RWPE1 (cell line): ENCODE data around the gene ANKMY2.

Source experiments
- CTCF ChIA-PET: fragments of 350-600 bp; sonication (Branson Sonifier 250); formaldehyde crosslinking; extraction: SDS; loops from one replicate; lab custom pipeline; 2021; lab: Yijun Ruan, JAX
- POLR2A ChIA-PET: fragments of 400-600 bp; formaldehyde crosslinking; extraction: SDS; loops from one replicate; lab custom pipeline; 2020; ENCODE audit warnings: antibody characterized with exemption; ENCODE audit not compliant: low non-redundant PET; lab: Yijun Ruan, JAX
- DNase-seq: peaks from one replicate; pipeline ENCODE4 v3.0.0; 2012; ENCODE audit warnings: low spot score
- H3K27ac ChIP-seq: fragments of 450-650 bp; 2 replicates; pipeline ENCODE4 v1.5.1; 2017
- TF ChIP-seq, protein P1 (sequence below): fragments of 450-650 bp; conservative IDR thresholded peaks from 2 replicates; pipeline ENCODE4 v1.5.1; 2017; ENCODE audit warnings: low read depth, mild to moderate bottlenecking

The ANKMY2 gene

GRCh38 chr7:16670021-16670420 is 24.5 kb upstream of the ANKMY2 start:
- DNase-seq, result no peak
- ChIA-PET CTCF (no interaction called here), POLR2A (no interaction called here)
- H3K27ac ChIP-seq, result no peak overlapping the region
- TF ChIP-seq, protein P1, sequence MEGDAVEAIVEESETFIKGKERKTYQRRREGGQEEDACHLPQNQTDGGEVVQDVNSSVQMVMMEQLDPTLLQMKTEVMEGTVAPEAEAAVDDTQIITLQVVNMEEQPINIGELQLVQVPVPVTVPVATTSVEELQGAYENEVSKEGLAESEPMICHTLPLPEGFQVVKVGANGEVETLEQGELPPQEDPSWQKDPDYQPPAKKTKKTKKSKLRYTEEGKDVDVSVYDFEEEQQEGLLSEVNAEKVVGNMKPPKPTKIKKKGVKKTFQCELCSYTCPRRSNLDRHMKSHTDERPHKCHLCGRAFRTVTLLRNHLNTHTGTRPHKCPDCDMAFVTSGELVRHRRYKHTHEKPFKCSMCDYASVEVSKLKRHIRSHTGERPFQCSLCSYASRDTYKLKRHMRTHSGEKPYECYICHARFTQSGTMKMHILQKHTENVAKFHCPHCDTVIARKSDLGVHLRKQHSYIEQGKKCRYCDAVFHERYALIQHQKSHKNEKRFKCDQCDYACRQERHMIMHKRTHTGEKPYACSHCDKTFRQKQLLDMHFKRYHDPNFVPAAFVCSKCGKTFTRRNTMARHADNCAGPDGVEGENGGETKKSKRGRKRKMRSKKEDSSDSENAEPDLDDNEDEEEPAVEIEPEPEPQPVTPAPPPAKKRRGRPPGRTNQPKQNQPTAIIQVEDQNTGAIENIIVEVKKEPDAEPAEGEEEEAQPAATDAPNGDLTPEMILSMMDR, result no peak

DNA sequence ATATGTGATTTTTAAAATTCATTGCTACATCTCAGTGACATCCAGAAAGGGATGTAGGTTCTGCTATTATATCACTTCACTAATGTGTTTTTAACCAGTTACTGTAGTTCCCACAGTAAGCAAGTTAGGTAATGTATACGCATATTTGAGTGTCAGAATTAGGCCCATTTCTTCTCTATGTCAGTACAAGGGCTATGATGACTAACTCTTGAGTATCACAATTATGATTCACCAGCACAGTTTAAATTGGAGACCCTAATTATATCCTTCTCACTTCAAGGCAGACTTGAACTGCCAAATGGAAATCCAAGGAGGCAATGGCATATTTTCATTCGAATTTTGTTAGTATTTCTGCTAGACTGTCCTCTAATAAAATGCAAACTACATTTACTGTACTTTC is 24.0 kb upstream of the ANKMY2 start:
- peak; percentile 60 for DNase-seq
- TF ChIP-seq, protein P1, result no peak
- POLR2A ChIA-PET, result no interaction called here
- CTCF ChIA-PET, result no interaction called here
- no peak overlapping the region for H3K27ac ChIP-seq

GRCh38 chr7:16668978-16669377 is 23.4 kb upstream of the ANKMY2 start:
- TF ChIP-seq, protein P1, result no peak
- ChIA-PET POLR2A (no interaction called here), CTCF (no interaction called here)
- DNase-seq, result no peak
- H3K27ac ChIP-seq, result peak overlapping the region; percentile 64

- TF ChIP-seq, protein P1, result 0 out of 2 replicates have a peak, but pooled peaks have one; percentile 15
- CTCF ChIA-PET, result interaction anchor here (0.5 to 0.8 kb wide), 2 partner anchors 15 to 155 kb away, joined by 3 read pairs; no protein-coding TSS in a partner anchor
- peak; percentile 93 for DNase-seq
- H3K27ac ChIP-seq, result peak overlapping the region; percentile 58
- POLR2A ChIA-PET, result interaction anchor here (0.6 kb wide), 1 partner anchor 23 kb away, joined by 3 read pairs; the partner anchor contains the start of genes ANKMY2 and BZW2
Observed at GRCh38 chr7:16668049-16668858, 22.7 kb upstream of the ANKMY2 start.

GRCh38 chr7:16667355-16667754 is 21.8 kb upstream of the ANKMY2 start:
- TF ChIP-seq, protein P1, result no peak
- POLR2A ChIA-PET, result no interaction called here

GRCh38 chr7:16661924-16662323 is 16.4 kb upstream of the ANKMY2 start:
- CTCF ChIA-PET, result no interaction called here
- H3K27ac ChIP-seq, result no peak overlapping the region
- no peak for DNase-seq
- TF ChIP-seq, protein P1, result no peak
- POLR2A ChIA-PET, result no interaction called here

More at GRCh38 chr7:16667355-16667754, 21.8 kb upstream of the ANKMY2 start:
- H3K27ac ChIP-seq, result peak overlapping the region; percentile 79
- CTCF ChIA-PET, result interaction anchor here (0.5 to 0.8 kb wide), 3 partner anchors 14 to 154 kb away, joined by 3 to 4 read pairs (median 3); no protein-coding TSS in a partner anchor
- DNase-seq, result no peak
